ENCODE results near the gene ELOVL7.

Gene ELOVL7

GRCh38 chr5:60835554-60835953 lies 8.5 kb downstream of the ELOVL7 start:
- FAIRE-seq (no peak), DNase-seq (ENCODE audit: insufficient read length, low spot score) (no peak)
- TF ChIP-seq POLR2A (IDR thresholded peaks at IDR 0.05; ENCODE audit: low read depth, low read length): no peak
- no peak for TF ChIP-seq TAF1 (IDR thresholded peaks at IDR 0.05; ENCODE audit: low read depth, low read length)
- no peak for TF ChIP-seq SPI1 (IDR thresholded peaks at IDR 0.05; ENCODE audit: low read depth, low read length)
- no peak for TF ChIP-seq POU2F2 (IDR thresholded peaks at IDR 0.05; ENCODE audit: low read depth, low read length)
- no peak for TF ChIP-seq PAX5 (IDR thresholded peaks at IDR 0.05; ENCODE audit: insufficient read depth, low read length, severe bottlenecking)
- TF ChIP-seq POLR2AphosphoS5 (IDR thresholded peaks at IDR 0.05; ENCODE audit: low read depth, low read length): no peak

- FAIRE-seq (no peak), DNase-seq (ENCODE audit: insufficient read length, low spot score) (no peak)
- no peak for TF ChIP-seq TAF1 (IDR thresholded peaks at IDR 0.05; ENCODE audit: low read depth, low read length)
- TF ChIP-seq POLR2A (IDR thresholded peaks at IDR 0.05; ENCODE audit: low read depth, low read length): no peak
- TF ChIP-seq POLR2AphosphoS5 (IDR thresholded peaks at IDR 0.05; ENCODE audit: low read depth, low read length): no peak
- no peak for TF ChIP-seq POU2F2 (IDR thresholded peaks at IDR 0.05; ENCODE audit: low read depth, low read length)
- TF ChIP-seq SPI1 (IDR thresholded peaks at IDR 0.05; ENCODE audit: low read depth, low read length): no peak
Measured at GRCh38 chr5:60833520-60833919, 10.5 kb downstream of the ELOVL7 start.

- TF ChIP-seq POU2F2 (IDR thresholded peaks at IDR 0.05; ENCODE audit: low read depth, low read length) (no peak), PAX5 (IDR thresholded peaks at IDR 0.05; ENCODE audit: insufficient read depth, low read length, severe bottlenecking) (no peak), SPI1 (IDR thresholded peaks at IDR 0.05; ENCODE audit: low read depth, low read length) (no peak), TAF1 (IDR thresholded peaks at IDR 0.05; ENCODE audit: low read depth, low read length) (no peak), POLR2A (IDR thresholded peaks at IDR 0.05; ENCODE audit: low read depth, low read length) (no peak), POLR2AphosphoS5 (IDR thresholded peaks at IDR 0.05; ENCODE audit: low read depth, low read length) (no peak)
- no peak for FAIRE-seq
- DNase-seq (ENCODE audit: insufficient read length, low spot score): no peak
Measured at GRCh38 chr5:60830581-60831127, 13.4 kb downstream of the ELOVL7 start.

GRCh38 chr5:60829490-60830266 lies 14.4 kb downstream of the ELOVL7 start:
- DNase-seq (ENCODE audit: insufficient read length, low spot score) (no peak), FAIRE-seq (peak; percentile 76)
- no peak for TF ChIP-seq POLR2A (IDR thresholded peaks at IDR 0.05; ENCODE audit: low read depth, low read length)
- TF ChIP-seq POU2F2 (IDR thresholded peaks at IDR 0.05; ENCODE audit: low read depth, low read length): no peak
- TF ChIP-seq TAF1 (IDR thresholded peaks at IDR 0.05; ENCODE audit: low read depth, low read length): no peak
- TF ChIP-seq SPI1 (IDR thresholded peaks at IDR 0.05; ENCODE audit: low read depth, low read length): no peak
- TF ChIP-seq POLR2AphosphoS5 (IDR thresholded peaks at IDR 0.05; ENCODE audit: low read depth, low read length): no peak
- no peak for TF ChIP-seq PAX5 (IDR thresholded peaks at IDR 0.05; ENCODE audit: insufficient read depth, low read length, severe bottlenecking)

GRCh38 chr5:60827201-60827600 lies 16.9 kb downstream of the ELOVL7 start:
- FAIRE-seq (no peak), DNase-seq (ENCODE audit: insufficient read length, low spot score) (no peak)
- TF ChIP-seq POLR2AphosphoS5 (IDR thresholded peaks at IDR 0.05; ENCODE audit: low read depth, low read length) (no peak), SPI1 (IDR thresholded peaks at IDR 0.05; ENCODE audit: low read depth, low read length) (no peak), PAX5 (IDR thresholded peaks at IDR 0.05; ENCODE audit: insufficient read depth, low read length, severe bottlenecking) (no peak), POLR2A (IDR thresholded peaks at IDR 0.05; ENCODE audit: low read depth, low read length) (no peak), TAF1 (IDR thresholded peaks at IDR 0.05; ENCODE audit: low read depth, low read length) (no peak), POU2F2 (IDR thresholded peaks at IDR 0.05; ENCODE audit: low read depth, low read length) (no peak)

- TF ChIP-seq POLR2AphosphoS5 (IDR thresholded peaks at IDR 0.05; ENCODE audit: low read depth, low read length) (no peak), SPI1 (IDR thresholded peaks at IDR 0.05; ENCODE audit: low read depth, low read length) (peak; percentile 92)
- peak; percentile 85 for FAIRE-seq
- no peak for DNase-seq (ENCODE audit: insufficient read length, low spot score)
Measured at GRCh38 chr5:60826653-60827052, 17.4 kb downstream of the ELOVL7 start.

- FAIRE-seq (no peak), DNase-seq (ENCODE audit: insufficient read length, low spot score) (no peak)
- TF ChIP-seq POU2F2 (IDR thresholded peaks at IDR 0.05; ENCODE audit: low read depth, low read length): no peak
Measured at GRCh38 chr5:60823574-60823973, 20.5 kb downstream of the ELOVL7 start.

GRCh38 chr5:60822285-60822556 lies 21.8 kb downstream of the ELOVL7 start:
- peak; percentile 80 for FAIRE-seq
- DNase-seq (ENCODE audit: insufficient read length, low spot score): no peak
- TF ChIP-seq POU2F2 (IDR thresholded peaks at IDR 0.05; ENCODE audit: low read depth, low read length) (peak; percentile 99), POLR2AphosphoS5 (IDR thresholded peaks at IDR 0.05; ENCODE audit: low read depth, low read length) (no peak)

- FAIRE-seq: peak; percentile 69
- no peak for DNase-seq (ENCODE audit: insufficient read length, low spot score)
- TF ChIP-seq SPI1 (IDR thresholded peaks at IDR 0.05; ENCODE audit: low read depth, low read length) (peak; percentile 60), POLR2AphosphoS5 (IDR thresholded peaks at IDR 0.05; ENCODE audit: low read depth, low read length) (no peak)
Measured at GRCh38 chr5:60821488-60822284, 22.4 kb downstream of the ELOVL7 start.

Measured in GM12891 (cell line).